GM21619 (cell line): ENCODE results near the gene BLNK.
"Not testable (repeated sequence)": the region's sequence is repeated elsewhere in the genome, so short reads cannot be mapped to it uniquely, and the experiment has no call there.

Source experiments
- ATAC-seq: cut with Tn5 transposase; IDR thresholded peaks from one replicate; pipeline ENCODE4 v1.9.1; 2021; ENCODE audit not compliant: unreplicated experiment

Gene BLNK

DNA sequence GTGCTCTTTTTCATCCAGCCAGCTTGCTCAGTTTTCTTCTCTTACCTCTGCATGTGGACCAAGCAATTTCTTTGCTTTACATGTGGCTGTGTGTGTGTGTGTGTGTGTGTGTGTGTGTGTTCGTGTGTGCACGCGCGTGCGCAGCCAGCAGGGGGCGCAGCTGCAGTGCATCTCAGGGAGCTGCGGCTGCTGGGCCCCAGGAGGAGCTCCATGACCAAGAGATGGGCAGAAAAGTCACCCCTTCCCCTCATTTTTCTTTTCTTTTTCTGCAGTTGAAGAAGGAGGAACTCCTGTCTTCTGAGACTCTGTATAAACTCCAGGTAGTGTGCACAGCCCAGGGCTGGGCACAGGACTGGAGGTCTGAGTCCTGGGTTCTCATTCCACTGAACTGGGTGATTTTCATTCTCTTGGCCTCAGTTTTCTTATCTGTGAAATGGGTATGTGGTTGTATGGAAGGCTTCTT, 41.8 kb downstream of the BLNK start:
- ATAC-seq: no peak

DNA sequence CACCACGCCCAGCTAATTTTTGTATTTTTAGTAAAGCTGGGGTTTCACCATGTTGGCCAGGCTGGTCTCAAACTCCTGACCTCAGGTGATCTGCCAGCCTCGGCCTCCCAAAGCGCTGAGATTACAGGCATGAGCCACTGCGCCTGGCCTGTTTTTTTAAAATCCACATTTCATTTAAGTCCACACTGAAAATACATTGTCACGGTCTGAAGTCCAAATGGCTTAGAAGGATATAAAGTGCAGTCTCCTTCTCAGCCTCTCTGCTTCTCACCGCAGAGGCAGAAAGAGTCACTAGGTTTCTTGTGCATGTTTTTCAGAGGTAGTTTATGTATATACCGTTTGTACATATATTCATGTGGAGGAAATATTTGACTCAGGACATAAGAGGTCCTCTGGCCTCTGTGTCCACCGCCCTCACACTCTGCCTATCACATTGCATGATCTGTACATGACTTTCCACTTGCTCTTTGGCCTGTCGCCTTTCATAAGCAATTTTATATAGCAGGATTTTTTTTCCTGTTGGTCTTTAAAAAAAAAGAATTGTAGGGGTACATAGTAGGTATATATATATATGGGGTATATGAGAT, 42.9 kb downstream of the BLNK start:
- no peak for ATAC-seq

DNA sequence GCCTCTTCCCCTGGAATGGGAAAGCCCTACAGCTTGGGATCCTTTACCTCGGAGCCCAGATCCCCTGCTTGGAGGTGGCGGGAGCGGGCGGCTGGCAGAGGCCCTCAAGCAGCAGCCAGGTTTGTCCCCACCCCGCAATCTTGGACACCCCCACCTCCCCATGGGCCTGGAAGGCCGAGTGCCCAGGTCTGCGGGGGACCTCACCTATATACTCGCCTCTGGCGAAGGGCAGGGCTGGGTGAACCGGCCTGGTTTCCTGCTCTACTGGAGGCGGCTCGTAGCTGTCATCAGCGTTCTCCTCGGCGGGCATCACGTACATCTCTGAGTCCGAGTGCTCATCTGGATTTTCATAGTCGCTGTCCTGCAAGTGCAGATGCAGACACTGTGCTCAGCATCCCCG, 44.2 kb downstream of the BLNK start:
- ATAC-seq: no peak

GRCh38 chr10:96225119-96225518, 46.2 kb downstream of the BLNK start:
- ATAC-seq: no peak

- ATAC-seq: no peak
These were observed 48.5 kb downstream of the BLNK start for GRCh38 chr10:96222908-96223307.

DNA sequence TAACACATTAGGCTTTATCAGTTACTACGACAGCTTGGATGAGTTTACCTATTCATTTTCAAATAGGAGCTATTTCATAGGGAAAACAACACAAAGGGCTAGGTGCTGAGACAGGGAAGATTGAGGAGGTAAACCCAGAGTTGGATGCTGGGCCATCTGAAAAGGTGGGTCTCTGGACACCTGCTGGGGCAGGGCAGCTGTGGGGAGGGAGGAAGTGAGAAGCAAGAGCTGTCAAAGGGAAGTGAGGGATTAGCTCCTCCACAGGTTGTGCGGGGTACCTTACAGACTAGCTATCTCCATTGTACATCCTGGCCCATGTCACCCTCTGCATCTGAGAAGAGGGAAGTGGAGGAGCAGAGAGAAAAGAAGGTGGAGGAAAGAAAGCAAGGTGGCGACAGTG, 48.9 kb downstream of the BLNK start:
- no peak for ATAC-seq

DNA sequence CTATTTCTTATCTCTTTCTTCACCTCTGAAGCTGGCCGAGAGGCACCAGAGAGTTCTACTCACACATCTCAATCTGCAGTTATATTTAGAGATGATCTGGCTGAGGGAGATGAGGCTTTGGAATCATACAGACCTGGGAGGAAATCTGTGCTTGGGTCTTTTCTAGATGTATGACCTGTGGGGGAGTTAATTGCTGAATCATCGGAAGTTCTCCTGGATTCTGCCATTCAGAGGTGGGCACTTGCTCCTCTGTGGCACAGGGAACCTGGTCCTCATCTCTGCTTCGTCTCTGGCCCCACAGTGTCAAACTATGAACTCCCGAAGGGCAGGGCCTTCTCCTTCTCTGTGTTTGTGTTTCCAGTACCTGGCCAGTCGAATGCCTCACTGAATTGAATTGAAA, 52.5 kb downstream of the BLNK start:
- ATAC-seq: no peak

DNA sequence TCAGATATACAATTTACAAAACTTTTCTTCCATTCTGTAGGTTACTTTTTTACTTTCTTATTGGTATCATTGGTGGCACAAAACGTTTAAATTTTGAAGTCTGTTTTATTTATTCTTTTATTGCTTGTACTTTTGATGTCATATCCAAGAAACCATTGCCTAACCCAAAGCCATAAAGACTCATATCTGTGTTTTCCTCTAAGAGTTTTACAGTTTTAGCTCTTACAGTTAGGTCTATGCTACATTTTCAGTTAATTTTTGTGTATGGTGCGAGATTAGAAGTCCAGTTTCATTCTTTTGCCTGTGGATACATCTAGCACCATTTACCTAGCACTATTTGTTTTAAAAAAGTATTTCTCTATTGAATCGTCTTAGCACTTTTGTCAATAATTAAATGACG, 53.7 kb downstream of the BLNK start:
- ATAC-seq: no peak

- ATAC-seq: no peak
These were observed 54.6 kb downstream of the BLNK start for GRCh38 chr10:96216775-96217174.

DNA sequence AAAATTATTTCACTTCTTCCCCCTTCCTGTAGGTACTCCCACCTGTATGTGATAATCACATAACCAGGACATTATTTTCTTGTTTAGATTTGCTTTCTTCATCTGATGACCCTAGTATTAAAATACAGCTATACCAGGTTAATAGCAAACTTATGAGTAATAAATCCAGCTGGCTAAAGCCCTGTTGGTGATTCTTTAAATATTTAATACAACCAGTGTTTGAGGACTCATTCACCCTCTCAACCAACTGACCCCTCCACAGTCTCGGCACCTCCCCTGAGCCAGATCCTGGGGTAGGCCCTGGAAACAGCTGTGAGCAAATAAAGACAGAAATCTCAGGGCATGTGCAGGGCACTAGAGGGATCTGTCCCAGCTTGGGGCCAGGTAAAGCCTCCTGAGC, 58.5 kb downstream of the BLNK start:
- ATAC-seq: no peak

- no peak for ATAC-seq
These were observed 59.6 kb downstream of the BLNK start for GRCh38 chr10:96211764-96212163.

GRCh38 chr10:96208946-96209345, 62.4 kb downstream of the BLNK start:
- no peak for ATAC-seq

GRCh38 chr10:96208271-96208670, 63.1 kb downstream of the BLNK start:
- peak; percentile 58 for ATAC-seq

DNA sequence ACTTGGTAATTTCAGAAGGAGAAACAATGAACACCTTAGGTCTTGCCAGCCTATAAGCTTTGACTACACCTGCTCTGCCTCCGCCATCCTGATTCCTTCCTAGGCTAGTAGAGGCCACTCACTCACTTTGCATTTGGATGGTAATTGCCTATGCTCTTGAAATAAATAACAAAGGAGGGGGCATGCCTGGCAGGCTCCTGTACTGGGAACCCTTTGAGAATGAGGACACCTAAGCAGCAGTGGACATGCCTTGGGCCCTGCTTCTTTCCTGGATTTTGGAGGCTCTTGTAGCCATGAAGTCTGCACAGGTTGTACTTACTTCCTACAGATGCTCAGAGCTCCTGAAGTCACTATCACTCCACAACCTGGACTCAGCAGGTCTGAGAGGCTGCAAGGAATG, 65.8 kb downstream of the BLNK start:
- ATAC-seq: no peak

GRCh38 chr10:96201525-96201924, 69.8 kb downstream of the BLNK start:
- ATAC-seq: no peak

GRCh38 chr10:96189505-96189904, 81.9 kb downstream of the BLNK start:
- not testable (repeated sequence) for ATAC-seq

- ATAC-seq: no peak
These were observed 82.5 kb downstream of the BLNK start for GRCh38 chr10:96188916-96189315.

- ATAC-seq: no peak
These were observed 82.9 kb downstream of the BLNK start for GRCh38 chr10:96188421-96188820.

GRCh38 chr10:96176985-96177384, 94.4 kb downstream of the BLNK start:
- no peak for ATAC-seq

- ATAC-seq: no peak
These were observed 98.7 kb downstream of the BLNK start for GRCh38 chr10:96172666-96173065.

- no peak for ATAC-seq
These were observed 101.1 kb downstream of the BLNK start for GRCh38 chr10:96170230-96170629.

- no peak for ATAC-seq
These were observed 102.8 kb downstream of the BLNK start for GRCh38 chr10:96168546-96168945.

DNA sequence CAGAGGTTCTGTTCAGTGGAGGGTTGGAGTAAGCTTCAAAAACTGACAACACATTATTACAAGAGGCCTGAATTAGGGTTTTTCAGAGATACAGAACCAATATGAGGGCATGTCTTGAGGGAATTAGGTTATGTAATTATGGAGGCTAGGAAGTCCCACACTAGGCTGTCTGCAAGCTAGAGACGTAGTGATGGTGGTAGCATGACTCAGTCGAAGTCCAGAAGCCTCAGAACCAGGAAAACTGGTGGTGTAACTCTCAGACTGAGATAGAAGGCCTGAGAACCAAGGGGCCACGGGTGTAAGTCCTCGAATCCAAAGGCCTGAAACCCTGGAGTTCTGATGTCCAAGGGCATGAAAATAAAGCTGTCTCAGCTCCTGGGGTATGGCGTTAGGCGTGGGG, 105.6 kb downstream of the BLNK start:
- ATAC-seq: no peak

DNA sequence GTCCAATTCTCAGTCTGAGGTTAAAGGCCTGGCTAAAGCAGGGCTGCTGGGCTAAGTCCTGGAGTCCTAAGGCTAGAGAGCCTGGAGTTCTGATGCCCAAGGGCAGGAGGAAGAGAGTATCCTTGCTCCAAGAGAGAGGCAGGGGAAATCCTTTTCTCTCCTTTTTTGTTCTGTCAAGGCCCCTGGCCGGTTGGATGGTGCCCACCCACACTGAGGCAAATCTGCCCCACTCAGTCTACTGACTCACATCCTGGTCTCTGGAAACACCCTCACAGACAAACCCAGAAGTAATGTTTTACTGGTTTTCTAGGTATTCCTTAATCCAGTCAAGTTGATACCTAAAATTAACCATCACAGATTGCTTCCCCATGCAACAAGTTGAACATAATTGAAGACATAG, 118.3 kb downstream of the BLNK start:
- ATAC-seq: no peak
